Hematopoietic multipotent progenitor cell treated with erythropoietin and hydrocortisone succinate and interleukin-3 and kit ligand, for 4 days (in vitro differentiated cells): ENCODE measurements around the gene THRB.
A peak's percentile ranks its signal among the peaks of the same experiment; 100 is the strongest.
"Not testable (repeated sequence)": the region's sequence is repeated elsewhere in the genome, so short reads cannot be mapped to it uniquely, and the experiment has no call there.

ENCODE experiments used
- DNase-seq: peaks from one replicate; pipeline ENCODE4 v3.0.0-alpha.2; 2015

The THRB gene

DNA sequence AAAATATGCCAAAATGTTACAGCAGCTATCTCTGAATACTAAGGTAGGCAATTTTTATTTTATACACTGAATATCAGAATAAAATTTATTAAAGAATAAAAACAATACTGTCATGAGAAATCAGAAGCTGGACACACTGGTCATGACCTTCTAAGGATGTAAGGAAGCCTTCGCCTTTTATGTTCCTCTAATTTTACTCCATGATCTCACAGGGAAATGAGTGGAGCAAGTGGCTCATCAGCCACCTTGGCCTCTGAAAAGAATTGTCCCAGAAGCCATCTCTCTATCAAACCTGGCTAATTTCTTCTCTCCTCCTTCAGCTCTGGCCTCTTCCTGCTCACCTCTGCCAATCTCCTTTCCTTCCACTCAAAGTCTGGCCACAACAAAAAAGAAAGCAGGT lies 48.6 kb downstream of the THRB start:
- DNase-seq, result no peak

DNA sequence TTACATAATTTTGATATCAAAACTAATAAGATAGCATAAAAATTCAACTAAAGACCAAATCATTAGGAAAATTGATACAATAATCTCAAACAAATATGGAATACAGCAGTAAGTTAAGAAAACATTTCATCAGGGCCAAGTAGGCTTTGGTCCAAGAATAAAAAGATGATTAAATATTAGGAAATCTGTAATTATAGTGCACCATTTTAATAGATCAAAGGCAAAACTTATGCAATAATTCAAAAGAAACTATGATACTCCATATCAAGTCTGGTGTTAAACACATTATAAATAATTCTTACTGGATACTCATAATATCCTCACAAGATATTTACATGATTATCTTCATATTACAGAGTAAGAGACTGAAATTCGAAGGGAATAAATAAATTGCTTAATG lies 51.2 kb downstream of the THRB start:
- no peak for DNase-seq

DNA sequence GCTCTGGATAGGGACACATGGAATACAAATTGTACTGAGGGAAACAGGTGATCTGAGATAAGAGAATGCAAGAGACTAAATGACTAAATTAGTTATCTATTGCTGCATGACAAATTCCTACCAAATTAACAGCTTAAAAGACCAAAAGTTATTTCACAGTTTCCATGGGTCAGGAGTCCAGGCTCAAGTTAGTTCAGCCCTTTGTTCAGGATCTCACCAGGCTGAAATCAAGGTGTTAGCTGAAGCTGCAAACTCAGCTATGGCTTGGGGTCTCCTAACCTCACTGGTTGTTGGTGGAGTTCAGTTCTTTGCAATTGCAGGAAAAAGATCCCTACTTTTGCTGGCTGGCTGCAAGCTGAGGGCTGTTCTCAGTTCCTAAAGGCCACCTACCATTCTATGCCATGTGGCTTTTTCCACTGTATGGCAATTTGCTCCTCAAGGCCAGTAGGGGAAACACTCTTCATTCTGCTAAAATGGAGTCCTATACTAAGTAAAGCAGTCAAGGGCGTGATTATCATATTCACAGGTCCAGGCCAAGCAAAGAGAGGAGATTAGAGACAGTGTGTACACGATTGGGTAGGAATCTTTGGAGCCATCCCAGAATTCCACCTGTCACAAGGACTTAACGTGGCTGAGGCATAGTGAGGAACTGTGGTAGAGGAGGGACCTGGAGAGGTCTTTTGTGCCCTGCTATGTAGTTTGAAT lies 53.7 kb downstream of the THRB start:
- DNase-seq, result no peak

DNA sequence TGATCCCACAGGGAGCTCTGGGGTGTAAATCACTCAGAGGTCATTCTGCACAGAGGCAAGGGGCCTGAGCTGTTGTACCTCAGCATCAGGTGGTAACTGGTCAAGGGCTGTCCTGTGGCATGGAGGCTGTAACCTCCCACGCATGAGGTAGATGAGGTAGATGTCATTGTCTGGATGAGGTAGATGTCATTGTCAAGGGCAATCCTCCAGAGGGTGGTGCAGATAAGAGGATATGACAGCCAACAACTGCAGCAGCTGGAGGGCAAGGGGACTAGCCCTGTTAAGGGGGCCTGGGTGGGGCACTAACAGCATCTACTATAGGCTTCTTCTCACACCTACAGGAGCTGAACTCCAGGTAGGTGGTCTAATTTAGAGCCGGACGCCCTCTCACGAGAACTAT lies 55.6 kb downstream of the THRB start:
- peak; percentile 35 for DNase-seq

DNA sequence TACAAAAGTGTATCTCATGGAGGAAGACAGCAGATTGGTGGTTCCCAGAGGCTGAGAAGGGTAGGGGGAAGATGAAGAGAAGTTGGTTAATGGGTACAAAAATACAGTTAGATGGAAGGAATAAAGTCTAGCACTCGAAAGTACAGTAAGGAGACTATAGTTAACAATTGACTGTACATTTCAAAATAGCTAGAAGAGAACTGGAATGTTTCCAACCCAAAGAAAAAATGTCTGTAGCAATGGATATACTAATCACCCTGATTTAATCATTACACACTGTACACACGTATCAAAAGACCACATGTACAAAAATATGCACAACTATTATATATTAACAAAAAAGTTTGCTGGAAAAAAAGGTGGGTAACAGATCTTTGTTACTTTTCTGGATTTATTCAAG lies 57.3 kb downstream of the THRB start:
- no peak for DNase-seq

DNA sequence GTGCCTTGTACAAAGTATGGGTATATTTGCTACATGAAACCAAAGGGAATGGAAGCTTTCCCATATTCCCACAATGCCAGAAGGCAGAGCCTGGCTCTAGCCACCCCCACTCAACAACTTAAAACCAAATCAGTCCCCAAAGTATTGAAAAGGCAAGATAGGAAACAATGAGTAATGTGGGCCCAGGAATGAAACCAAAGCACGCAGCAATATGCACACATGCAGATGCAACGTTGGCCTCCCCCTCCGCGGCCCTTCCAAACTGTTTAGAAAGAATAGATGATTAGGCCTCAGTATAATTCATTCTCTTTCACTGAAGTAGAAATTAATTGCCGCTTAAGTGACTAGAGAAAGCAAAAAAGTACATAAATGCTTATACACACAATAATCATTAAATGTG lies 59.1 kb downstream of the THRB start:
- no peak for DNase-seq

DNA sequence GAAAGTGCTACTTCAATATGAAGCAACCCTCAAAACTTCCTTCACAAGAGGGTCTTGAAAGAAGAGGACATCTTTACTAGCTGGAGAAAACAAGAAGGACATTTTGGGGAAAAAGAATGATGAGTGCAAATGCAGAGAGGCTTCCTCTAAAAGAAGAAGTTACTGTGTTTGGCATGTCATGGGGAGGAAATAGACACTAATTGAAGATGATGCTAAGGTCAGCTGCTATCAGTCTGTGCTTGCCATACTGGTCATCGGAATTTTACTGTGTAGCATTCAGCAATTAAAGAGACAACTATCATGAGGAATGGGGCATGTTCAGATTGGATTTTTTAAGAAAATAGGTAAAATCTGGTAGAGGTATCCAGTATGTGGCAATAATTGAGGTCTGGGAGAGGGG lies 60.0 kb downstream of the THRB start:
- DNase-seq, result no peak

DNA sequence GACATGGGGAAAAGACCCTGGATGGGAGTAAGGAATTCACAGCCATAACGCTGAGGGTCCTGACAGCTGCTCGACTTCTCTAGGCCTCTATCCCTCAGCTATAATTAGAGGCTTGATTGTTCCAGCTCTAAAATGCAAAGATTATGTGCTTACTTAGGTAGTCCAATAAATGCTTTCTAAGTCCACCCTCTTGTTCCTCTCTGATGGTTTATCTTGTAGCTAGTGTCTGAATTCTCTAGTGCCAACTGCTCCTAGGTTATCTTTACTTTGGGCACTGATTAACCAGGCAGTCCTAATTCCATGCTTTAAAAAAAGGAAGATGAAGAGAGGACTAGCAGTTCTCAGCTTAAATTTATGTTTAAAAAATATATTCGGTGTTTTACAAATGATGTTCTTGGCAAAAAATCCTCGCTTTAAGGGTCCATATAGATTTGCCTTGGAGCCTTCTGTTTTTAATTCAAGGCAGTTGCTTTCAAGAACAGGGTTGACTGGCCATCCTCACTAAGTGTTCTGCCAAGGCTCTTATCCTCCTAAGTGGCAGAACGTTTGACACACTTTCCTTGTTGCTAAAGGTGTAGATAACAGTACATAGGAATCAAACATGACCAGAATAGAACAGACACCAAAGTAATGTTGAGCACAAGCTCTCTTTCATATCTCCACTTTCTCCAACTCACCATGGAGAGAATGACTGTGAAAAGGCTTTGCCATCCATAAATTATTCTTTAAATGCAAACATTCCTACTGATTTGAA lies 60.6 kb downstream of the THRB start:
- DNase-seq, result no peak

DNA sequence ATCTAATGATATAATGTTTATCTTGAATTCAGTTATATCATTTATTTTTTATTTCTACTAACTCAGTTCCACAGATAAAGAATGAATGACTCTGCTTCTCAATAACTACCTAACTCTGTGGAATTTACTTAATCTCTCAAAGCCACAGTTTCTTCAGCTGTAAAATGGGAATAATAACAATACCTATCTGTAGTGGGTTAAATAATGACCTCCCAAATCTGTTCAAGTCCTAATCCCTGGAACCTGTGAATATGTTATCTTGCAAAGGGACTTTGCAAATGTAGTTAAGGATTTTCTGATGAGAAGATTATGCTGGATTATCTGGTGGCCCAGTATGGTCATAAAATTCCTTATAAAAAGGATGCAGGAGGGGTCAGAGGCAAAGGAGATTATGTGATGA lies 61.7 kb downstream of the THRB start:
- no peak for DNase-seq

DNA sequence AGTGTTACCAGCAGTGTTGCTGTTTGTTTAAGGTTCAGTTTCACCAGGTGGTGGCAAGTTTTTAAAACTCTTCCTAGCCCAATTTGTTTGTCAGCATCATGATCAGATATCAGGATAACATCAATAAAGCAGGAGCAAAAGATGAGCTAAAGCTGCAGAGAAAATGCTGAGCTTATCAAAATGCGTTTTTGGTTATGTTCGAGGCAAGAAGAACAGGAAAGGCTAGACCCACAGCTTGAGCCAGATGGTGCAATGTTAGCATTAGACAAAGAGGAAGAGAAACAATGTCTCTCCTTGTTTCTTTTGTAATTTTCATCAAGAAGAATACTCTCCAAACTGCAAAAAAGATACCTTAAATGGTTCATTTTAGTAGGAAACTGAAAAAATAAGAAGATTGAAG lies 66.2 kb downstream of the THRB start:
- DNase-seq, result peak; percentile 67

DNA sequence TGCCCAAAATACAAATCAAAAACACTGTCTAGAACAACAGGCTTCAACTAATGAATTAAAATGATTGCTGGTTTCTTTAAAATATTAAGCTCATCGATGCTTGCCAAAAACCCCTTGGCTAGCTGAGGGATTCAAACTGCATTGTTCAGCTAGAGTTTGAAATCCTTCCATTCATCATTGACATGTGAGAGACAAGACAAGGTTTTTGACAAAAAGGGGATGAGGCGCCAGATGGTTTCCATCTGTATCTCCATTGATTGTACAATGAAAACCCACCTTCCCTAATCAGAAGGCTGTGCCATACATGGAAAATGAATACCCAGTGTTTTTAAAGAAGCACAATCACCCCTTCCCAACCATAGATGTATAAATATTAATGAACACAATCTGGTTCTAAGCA lies 67.8 kb downstream of the THRB start:
- no peak for DNase-seq

DNA sequence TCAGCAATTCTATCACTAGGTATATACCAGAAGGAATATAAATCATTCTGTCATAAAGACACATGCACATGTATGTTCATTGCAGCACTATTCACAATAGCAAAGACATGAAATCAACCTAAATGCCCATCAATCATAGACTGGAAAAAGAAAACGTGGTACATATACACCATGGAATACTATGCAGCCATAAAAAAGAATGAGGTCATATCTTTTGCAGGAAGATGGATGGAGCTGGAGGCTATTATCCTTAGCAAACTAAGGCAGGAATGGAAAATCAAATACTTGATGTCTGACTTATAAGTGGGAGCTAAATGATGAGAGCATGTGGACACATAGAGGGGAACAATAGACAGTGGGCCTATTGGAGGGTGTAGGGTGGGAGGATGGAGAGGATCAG lies 73.8 kb downstream of the THRB start:
- not testable (repeated sequence) for DNase-seq

DNA sequence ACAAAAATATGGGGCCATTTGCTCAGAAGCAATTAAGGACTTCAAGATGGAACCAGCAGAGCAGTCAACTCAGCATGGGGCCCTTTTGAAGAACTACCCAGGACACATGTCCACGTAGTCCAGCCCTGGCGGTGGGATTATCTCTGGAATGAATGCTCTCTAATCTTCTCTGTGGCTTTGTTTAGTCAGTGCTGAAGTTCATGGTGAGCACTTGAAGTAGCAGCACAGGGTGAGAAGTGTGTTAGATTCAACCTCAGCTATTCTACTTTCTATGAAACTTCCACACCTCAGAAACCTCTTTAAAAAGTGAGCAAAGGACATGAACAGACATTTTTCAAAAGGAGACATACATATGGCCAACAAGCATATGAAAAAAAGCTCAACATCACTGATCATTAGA lies 74.4 kb downstream of the THRB start:
- DNase-seq, result no peak

DNA sequence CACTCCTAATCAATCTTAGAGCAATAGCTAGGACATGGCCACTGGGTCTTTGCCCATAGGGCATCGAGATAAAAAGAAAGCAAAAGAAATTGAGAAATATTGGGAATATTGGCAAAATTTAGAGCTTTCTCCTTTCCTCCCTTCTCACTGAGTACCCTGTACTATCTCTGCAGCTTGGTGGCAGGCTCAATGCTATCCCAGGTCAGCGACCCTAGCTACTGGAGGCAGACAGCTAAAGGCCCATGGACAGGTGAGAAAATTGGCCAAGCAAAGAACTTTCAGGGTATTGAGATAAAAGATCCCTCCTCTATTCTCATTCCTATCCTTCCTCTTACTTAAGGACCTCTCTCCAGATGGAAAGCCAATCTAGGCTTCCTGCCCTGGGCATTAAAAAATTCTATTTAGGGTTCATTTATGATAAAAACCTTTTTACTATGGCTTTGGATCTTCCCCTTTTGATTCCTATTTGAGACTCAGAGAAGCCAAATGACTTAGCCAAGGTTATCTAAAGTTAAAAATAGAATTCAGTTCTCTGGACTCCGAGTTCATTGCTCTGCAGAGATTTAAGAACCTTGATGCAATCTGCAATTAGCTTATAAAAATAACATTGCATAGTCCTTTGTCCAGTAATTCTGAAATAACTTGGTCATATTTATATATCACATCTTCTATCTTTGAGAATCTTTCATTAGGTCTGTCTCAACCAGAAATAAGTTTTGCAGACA lies 75.4 kb downstream of the THRB start:
- DNase-seq, result no peak

DNA sequence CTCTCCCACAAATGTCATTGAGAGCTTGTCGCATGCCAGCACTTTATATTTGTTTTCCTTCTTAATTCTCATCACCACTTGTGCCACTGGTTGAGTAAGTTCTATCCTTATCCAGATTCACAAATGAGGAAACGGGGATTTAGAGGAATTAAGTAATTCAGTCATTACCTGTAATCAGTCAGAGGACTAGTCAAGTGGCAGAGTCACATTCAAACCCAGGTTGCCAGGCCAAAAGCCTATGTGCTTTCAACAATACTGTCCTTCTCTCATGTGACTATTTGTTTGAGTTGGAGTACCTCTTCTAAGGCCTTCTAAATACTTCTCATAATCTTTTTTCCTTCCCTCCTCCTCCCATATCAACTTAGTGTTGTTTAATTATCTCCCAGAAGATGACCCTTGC lies 76.9 kb downstream of the THRB start:
- no peak for DNase-seq

DNA sequence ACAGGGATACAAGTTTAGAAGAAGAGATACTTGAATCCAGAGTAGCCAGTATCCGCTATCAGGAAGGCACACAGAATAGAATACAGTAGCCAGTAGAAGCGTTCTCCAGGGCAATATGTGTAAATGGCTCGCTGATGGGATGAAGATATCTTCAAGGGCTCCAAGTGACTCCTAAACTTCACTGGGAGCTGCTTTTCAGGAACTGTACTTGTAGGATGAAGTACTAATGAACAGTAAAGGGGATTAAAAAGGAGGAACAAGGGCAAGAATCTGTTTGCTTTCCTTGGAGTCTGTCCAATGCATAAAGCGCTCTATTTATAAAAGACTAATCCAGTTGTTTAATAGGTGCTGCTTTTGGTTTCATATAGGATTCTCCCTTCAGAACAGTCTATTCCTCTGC lies 78.4 kb downstream of the THRB start:
- DNase-seq, result no peak

DNA sequence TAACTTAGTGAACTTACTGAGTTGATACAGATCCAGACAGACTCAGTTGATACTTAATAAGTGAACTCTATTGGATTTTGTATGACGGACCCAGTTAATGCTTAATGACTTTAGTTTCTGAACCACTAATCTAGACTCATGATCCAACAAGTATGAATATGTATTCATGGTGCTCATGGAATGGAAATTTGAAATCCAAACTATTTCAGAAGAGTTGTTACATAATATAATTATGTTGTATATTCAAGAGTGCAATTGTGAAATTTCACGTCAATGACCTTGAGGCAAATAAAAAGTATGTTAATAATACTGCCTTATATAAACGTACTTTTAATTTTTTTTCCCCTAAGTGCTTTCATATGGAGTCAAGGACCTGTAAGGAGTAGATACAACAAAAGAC lies 78.8 kb downstream of the THRB start:
- DNase-seq, result no peak

DNA sequence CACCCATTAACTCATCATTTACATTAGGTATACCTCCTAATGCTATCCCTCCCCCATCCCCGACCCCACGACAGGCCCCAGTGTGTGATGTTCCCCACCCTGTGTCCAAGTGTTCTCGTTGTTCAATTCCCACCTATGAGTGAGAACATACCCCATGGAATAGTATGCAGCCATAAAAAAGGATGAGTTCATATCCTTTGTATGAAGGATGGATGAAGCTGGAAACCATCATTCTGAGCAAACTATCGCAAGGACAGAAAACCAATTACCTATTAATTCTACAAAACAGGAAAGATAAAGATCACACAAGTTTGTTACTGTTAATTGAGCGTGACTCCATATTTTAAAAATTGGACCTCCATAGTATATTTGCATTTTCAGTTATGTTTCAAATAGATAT lies 81.0 kb downstream of the THRB start:
- not testable (repeated sequence) for DNase-seq

DNA sequence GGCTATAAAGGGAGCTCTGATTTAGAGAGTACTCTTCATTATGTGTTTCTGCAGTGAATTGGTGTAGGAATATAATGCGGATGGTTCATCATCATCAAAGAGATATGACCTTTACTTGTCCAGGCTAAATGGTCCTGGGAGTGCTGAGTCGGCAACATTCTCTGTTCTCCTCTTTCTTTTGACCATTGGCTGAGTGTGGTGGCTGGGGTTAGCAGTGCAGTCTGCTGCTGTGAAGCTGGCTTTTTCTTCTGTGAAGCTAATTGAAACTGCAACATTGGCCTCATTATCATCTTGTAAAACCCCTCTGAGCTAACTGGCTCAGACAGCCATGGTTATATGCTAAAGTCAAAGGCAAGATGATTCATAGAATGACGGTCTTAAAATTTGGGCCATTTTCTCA lies 83.8 kb downstream of the THRB start:
- no peak for DNase-seq

DNA sequence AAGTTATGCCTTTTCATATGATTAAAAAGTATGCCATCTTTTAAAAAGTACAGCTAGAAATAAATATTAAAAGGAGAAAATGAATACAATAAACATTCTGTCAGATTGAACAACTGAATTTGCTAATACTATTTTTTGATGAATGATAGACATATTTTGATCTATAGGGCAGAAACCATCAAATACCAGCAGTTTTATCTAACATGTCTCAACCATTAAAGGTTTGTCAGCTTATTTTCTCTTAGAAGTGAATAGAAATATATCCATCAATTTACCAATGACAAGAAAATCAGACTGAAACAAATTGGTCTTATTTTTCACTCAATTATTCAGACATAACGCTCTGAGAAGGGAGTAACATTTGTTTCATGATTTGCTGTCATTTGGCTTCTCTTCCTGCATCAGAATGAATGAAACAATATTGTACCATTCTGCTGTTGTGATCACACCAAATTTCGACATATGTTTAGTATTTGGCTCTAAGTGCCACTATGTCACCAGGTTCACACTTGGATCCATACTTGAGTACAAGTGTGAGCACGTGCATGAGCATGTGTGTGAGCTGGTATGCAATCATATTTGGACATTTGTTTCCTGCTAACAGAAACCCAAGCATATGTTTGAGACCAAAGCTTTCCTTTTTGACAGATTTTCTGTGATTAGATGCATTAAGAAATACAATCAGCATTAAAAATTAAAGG lies 86.5 kb downstream of the THRB start:
- DNase-seq, result no peak

DNA sequence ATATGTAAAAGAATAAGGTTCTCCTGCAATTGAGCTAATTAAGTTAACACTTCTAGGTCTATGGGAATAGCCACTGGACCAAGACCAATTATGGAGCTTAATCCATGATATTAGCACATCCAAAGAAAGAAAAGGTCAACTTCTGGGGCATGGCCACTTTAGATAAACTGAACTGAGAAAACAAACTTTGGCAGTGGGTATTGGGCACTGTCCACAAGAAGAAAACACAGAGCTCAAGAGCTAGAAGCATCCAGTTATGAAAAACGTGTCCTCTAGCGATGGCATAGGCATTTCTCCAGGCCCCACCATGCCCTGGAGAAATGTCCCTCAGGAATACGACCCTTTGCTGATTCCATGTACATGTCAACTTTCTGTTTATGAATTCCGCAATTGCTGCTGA lies 87.8 kb downstream of the THRB start:
- no peak for DNase-seq

DNA sequence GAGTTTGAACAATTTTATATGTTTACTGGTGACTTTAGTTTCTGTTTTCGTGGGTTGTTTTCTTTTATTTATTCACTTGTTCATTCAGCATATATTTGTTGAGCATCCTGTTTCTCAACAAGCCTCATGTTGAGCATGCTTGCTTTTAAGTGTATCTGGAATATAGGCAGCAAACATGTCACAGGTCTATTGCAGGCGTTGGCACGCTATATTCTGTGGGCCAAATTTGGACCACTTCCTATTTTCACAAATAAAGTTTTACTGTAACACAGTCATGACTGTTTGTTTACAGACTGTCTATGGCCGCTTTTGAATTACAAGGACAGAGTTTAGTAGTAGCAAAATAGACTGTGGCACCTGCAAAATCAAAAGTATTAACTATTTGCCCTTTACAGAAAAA lies 89.6 kb downstream of the THRB start:
- no peak for DNase-seq

DNA sequence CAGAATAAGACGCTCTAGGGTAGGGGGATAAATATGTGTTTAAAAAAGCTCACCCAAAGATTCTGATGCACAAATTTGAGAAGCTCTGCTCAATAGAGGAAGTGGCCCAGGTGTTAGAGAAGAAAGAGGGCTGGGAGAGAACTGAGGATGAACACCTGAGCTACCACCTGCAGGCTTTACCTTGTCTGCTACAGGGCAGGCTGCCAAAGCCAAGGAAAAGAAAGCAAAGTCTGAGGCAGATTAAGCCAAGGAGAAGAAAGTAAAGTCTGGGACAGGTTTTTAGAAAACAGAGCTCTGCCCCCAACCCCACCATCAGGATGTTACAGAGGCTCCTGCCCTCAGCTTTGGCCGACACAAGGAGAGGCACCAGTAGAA lies 92.9 kb downstream of the THRB start:
- no peak for DNase-seq
